GM20431 (cell line): ENCODE data around the gene STRBP.
"Not testable (repeated sequence)": the region's sequence is repeated elsewhere in the genome, so short reads cannot be mapped to it uniquely, and the experiment has no call there.

Experiments used
- in situ Hi-C: fragments of 300-500 bp; cut with MseI, MboI; formaldehyde crosslinking; loops from one replicate; pipeline ENCODE4 v1.15.0; 2020; ENCODE audit warnings: low sequenced_read_pairs; ENCODE audit not compliant: unreplicated experiment

STRBP gene

GRCh38 chr9:123283455-123283854 is 15.1 kb upstream of the STRBP start:
- in situ Hi-C loops: no loop called here

- in situ Hi-C loops: no loop called here
Measured at GRCh38 chr9:123283048-123283408, 14.6 kb upstream of the STRBP start.

GRCh38 chr9:123282362-123283047 is 14.1 kb upstream of the STRBP start:
- in situ Hi-C loops: no loop called here

- in situ Hi-C loops: no loop called here
Measured at GRCh38 chr9:123281659-123282350, 13.4 kb upstream of the STRBP start.

DNA sequence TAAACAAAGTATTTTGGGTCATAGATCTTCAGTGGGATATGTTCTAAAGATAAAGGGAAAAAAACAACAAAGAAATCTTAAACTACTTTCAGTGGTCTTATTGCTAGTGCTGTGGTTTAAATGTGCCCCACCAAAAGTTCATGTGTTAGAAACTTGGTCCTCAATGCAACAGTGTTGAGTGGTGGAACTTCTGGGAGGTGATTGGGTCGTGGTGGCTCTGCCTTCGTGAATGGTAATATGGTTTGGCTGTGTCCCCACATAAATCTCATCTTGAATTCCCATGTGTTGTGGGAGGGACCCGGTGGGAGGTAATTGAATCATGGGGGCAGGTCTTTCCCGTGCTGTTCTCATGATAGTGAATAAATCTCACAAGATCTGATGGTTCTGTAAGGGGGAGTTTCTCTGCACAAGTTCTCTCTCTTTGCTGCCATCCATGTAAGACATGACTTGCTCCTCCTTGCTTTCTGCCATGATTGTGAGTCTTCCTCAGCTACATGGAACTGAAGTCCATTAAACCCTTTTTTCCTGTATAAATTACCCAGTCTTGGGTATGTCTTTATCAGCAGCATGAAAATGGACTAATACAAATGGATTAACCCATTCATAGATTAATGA is 10.6 kb upstream of the STRBP start:
- in situ Hi-C loops: not testable (repeated sequence)

DNA sequence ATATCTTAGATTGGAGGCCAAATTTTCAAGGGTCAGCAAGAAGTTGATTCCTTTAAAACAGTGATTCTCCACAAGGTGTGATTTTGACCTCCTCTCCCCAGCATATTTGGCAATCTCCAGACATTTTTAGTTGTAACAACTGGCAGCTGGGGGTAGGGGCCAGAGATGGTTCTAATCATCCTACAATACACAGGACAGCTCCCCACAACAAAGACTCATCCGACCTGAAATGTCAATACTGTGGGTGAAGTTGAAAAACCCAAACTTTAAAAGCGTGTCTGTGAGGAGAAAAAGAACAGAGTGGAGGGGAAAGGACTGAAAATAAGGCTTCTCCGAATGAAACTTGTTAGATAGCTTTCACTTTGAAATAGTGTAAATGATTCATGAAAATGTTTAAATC is 10.0 kb upstream of the STRBP start:
- in situ Hi-C loops: no loop called here

GRCh38 chr9:123276551-123276950 is 8.2 kb upstream of the STRBP start:
- in situ Hi-C loops: no loop called here

DNA sequence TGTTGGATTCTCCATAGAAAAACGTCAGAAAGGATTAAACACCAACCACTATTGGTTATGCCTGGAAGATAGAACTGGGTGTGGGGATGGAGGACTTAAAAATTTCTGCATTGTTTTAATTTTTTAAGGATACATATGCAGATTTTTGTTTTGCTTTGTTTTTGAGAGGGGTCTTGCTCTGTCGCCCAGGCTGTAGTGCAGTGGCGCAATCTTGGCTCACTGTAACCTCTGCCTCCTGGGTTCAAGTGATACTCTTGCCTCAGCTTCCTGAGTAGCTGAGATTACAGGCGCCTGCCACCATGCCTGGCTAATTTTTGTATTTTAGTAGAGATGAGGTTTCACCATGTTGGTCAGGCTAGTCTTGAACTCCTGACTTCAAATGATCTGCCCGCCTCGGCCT is 2.7 kb upstream of the STRBP start:
- in situ Hi-C loops: not testable (repeated sequence)

GRCh38 chr9:123269281-123269680 is 895 bp upstream of the STRBP start:
- in situ Hi-C loops: no loop called here

GRCh38 chr9:123268199-123268464 is 254 bp downstream of the STRBP start:
- in situ Hi-C loops: no loop called here

GRCh38 chr9:123267481-123268198 is 746 bp downstream of the STRBP start:
- in situ Hi-C loops: no loop called here

- in situ Hi-C loops: no loop called here
Measured at GRCh38 chr9:123266655-123267399, 1.6 kb downstream of the STRBP start.

DNA sequence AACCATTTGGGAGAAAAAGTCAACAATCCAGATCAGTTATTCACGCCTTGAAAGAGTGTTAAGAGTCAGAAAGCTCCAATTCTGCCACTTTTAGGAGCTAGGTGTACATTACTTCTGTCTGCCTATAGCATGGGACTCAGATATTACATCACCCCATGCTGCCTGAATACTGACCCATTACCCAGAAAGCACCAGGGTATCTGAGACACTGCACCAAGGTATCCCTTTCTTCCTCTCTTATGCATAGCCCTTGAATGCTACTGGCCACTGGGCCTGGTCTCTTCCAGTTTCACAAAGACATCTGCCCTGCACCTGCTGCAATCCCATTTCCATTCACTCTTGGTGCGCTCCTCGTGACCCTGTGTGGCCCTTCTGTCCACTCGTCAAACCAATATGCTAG is 2.6 kb downstream of the STRBP start:
- in situ Hi-C loops: no loop called here

GRCh38 chr9:123263227-123263626 is 5.2 kb downstream of the STRBP start:
- in situ Hi-C loops: no loop called here

GRCh38 chr9:123262338-123262737 is 6.0 kb downstream of the STRBP start:
- in situ Hi-C loops: no loop called here

DNA sequence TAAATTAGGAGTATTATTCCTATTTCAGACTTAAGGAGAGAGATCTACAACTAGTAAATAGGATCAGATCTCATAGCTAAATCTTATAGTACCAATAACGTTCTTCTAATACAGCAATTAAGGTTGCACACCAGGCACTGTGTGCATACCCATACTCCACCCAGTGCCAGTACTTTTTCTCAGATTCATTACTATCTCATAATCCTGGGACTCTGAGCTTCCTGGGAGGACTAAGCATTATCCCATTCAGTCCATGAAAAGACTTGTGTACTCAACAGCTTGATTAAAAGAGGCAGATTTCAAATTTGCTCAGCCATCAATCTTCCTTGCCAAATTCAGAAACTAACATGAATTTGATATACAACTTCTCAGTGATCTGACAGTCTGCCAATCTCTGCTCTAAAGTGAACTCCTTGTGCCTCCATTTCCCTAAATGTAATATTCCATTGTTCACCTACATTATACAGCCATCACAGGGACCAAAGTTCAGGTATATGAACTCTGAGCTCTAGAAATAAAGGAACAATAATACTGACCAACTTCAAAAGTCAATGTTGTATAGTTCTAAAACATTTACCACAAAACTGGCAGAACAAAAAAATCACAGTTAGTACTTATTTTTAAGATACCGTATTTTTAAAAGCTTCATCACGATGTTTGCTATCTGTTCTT is 7.2 kb downstream of the STRBP start:
- in situ Hi-C loops: no loop called here

DNA sequence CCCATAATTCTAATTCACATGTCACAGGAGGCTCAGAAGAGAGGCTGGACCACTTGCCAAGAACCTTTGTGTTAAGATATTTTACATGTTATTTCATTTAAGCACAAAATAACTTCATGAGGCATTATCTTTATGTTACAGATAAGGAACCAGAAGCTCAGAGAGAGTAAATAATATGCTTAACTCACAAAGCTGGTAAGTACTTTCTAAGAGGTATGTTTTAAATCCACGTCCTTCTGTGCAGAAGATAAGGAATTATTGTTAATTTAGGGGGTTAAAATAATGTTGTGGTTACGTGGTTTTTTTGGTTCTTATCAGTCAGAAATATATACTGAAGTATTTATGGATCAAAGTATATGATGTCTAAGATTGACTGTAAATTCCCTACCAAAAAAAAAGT is 8.0 kb downstream of the STRBP start:
- in situ Hi-C loops: no loop called here

DNA sequence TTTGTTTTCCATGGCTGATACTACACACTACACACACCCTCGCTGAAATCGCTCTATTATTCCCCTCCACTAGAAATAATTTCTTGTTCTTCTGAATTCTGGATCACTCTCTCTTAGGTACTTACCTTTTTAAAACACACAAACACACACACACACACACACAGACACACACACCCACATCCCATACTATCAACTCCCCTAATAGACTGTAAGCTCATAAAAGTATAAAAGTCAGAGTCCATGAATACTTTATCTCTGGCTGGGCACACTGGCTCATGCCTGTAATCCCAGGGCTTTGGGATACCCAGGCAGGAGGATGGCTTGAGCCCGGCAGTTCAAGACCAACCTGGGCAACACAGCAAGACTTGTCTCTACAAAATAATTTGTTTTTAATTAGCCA is 11.1 kb downstream of the STRBP start:
- in situ Hi-C loops: no loop called here

DNA sequence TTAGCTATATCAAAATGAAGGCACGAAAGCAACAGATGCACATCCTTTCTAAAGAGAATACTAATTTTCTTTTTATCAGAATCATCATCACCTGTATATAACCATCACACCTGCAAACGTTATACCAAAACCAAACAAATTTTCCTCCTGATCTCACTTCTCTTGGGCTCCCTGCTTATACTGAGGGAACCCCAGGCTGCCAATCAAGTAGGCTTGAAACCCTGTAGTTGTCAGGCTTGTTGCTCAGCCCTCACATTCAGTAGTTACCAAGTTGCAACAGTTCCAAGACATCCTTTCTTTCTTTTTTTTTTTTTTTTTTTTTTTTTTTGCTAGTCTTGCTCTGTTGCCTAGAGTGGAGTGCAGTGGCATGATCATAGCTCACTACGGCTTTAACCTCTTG is 12.7 kb downstream of the STRBP start:
- in situ Hi-C loops: no loop called here

DNA sequence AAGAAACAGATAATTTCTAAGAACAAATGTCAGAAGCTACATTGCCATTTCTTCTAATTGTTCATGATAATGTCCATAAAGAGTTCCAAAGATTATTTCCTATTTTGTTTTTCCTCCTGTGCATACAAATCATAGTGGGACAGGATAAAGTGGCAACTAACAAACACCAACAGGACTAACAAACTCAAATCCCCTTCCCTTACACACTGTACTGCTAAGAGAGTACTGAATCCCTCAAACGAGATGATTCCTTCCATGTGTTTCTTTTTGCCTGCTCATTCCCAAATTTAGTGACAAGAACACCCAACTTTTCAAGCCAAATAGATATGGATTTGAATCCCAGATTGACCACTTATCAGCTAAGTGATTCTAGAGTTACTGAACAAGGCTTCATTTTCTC is 15.2 kb downstream of the STRBP start:
- in situ Hi-C loops: no loop called here
